HepG2 (cell line): ENCODE measurements around the gene FRMD3.

ENCODE experiments used
- EZH2 ChIP-seq: conservative IDR thresholded peaks from 2 replicates; pipeline ENCODE4 v1.6.1; 2012; ENCODE audit warnings: mild to moderate bottlenecking, low read depth, low read length, moderate library complexity
- GPN1 ChIP-seq: sonication (generic); formaldehyde crosslinking; IDR thresholded peaks from 2 replicates; pipeline ENCODE4 v1.5.1; 2020; ENCODE audit warnings: missing genetic modification reagents, borderline replicate concordance
- SNRNP70 ChIP-seq: fragments of 200-400 bp; formaldehyde crosslinking; IDR thresholded peaks from 2 replicates; pipeline ENCODE4 v1.6.1; 2017; ENCODE audit warnings: mild to moderate bottlenecking, low read depth, low read length, moderate library complexity
- TCF7L2 ChIP-seq: IDR thresholded peaks from 2 replicates; pipeline ENCODE4 v1.6.1; 2011; ENCODE audit warnings: mild to moderate bottlenecking, low read depth, low read length, moderate library complexity
- ZNF343 ChIP-seq: sonication (generic); formaldehyde crosslinking; IDR thresholded peaks from 2 replicates; pipeline ENCODE4 v1.4.0; 2020; ENCODE audit warnings: mild to moderate bottlenecking, missing genetic modification reagents
- ZNF775 ChIP-seq: sonication (generic); formaldehyde crosslinking; IDR thresholded peaks from 2 replicates; pipeline ENCODE4 v1.4.0; 2020; ENCODE audit warnings: missing genetic modification reagents, mild to moderate bottlenecking, moderate library complexity, borderline replicate concordance
- ZSCAN20 ChIP-seq: sonication (generic); formaldehyde crosslinking; IDR thresholded peaks from 2 replicates; pipeline ENCODE4 v1.4.0; 2020; ENCODE audit warnings: missing genetic modification reagents, mild to moderate bottlenecking, borderline replicate concordance

DNA sequence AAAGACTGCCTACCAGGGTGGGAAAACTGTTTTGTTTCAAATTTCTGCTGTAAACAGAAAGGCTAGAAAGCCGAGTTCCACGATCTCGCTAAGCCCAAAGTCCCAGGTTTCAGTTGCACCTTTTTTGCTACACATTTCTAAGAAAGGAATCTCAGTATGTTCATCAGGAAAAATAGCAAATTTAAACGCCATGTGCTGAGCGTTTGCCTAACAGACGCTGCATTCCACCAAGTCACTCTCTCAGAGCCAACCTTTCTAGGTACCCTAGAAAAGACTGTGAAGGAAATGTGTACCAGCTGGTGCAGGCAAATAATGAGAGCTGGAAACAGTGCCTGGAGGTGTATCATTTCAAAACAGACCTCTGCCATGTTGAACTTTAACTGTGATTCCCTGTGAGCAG lies 71.8 kb downstream of the FRMD3 start:
- TF ChIP-seq ZNF343 (CRISPR knock-in tag) (no peak), ZSCAN20 (CRISPR knock-in tag) (no peak), EZH2 (no peak), TCF7L2 (no peak), GPN1 (CRISPR knock-in tag) (no peak), SNRNP70 (no peak), ZNF775 (CRISPR knock-in tag) (no peak)
